ENCODE data around the gene CLCN7. TPM values are rescaled to one million over a fixed set of nuclear protein-coding genes. Genes with fewer than 3 reads are reported as not detected.

The CLCN7 gene
- total RNA-seq, 2 experiments from 2014 or later: 31.7 to 34.5 TPM

- Mint-ChIP-seq H3K27ac (no peak overlapping the region), H3K36me3 (ENCODE audit: low read depth) (peaks cover 15% of the 10 kb centered on the region), H3K4me1 (ENCODE audit: low read depth) (no peaks in the 10 kb centered on the region), H3K27me3 (ENCODE audit: low read depth) (no peaks in the 10 kb centered on the region), H3K9me3 (peaks cover 1% of the 10 kb centered on the region), H3K4me3 (no peak overlapping the region)
- intact Hi-C loops (cut with micrococcal nuclease): no loop called here
- CTCF ChIA-PET: no interaction called here
- no peak for DNase-seq
These were observed 34.7 kb upstream of the CLCN7 start for GRCh38 chr16:1509307-1510221.

- no peak overlapping the region for H3K4me3 Mint-ChIP-seq
- intact Hi-C loops (cut with micrococcal nuclease): no loop called here
- CTCF ChIA-PET: no interaction called here
These were observed 33.8 kb upstream of the CLCN7 start for GRCh38 chr16:1508494-1509187.

DNA sequence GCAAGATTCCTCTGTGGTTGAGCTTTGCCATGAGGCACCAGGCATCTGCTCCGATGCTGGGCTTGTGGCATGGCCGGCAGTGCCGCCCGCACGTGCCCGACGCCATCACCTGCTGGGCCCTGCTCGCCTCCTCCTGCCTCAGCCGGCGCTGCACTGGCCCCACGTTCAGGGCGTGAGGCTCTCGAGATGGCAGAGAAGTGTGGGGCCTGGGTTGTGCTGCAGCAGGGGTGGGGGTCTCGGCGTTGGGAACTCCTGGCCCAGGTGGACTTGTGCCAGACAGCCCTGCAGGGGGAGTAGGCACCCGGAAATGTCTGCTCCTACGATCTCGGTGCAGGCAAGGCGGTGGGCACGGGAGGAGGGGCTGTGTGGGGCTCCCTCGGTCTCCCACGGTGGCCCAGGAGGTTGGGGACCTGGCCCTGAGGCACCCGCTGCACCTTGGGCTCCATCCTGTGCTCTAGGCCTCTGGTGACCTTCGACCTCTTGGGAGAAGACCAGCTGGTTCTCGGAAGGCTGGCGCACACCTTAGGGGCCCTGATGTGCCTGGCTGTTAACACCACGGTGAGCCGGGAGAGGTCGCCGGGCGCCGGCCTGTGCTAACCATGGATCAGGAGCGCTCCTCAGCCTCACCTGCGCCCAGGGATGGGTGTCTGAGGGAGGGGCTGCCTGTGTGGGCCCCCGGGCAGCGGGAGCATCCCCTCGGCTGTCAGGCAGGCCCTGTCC, 31.8 kb upstream of the CLCN7 start:
- Mint-ChIP-seq H3K4me1 (ENCODE audit: low read depth) (no peaks in the 10 kb centered on the region), H3K4me3 (no peak overlapping the region), H3K27me3 (ENCODE audit: low read depth) (no peaks in the 10 kb centered on the region), H3K9me3 (no peaks in the 10 kb centered on the region), H3K36me3 (ENCODE audit: low read depth) (peaks cover 14% of the 10 kb centered on the region), H3K27ac (no peak overlapping the region)
- DNase-seq: no peak
- CTCF ChIA-PET: no interaction called here
- intact Hi-C loops (cut with micrococcal nuclease): no loop called here

More at GRCh38 chr16:1508494-1509187, 33.8 kb upstream of the CLCN7 start:
- no peak overlapping the region for H3K27ac Mint-ChIP-seq
- peaks cover 16% of the 10 kb centered on the region for H3K36me3 Mint-ChIP-seq (ENCODE audit: low read depth)
- H3K4me1 Mint-ChIP-seq (ENCODE audit: low read depth): no peaks in the 10 kb centered on the region
- DNase-seq: no peak
- peaks cover 1% of the 10 kb centered on the region for H3K9me3 Mint-ChIP-seq
- H3K27me3 Mint-ChIP-seq (ENCODE audit: low read depth): no peaks in the 10 kb centered on the region

DNA sequence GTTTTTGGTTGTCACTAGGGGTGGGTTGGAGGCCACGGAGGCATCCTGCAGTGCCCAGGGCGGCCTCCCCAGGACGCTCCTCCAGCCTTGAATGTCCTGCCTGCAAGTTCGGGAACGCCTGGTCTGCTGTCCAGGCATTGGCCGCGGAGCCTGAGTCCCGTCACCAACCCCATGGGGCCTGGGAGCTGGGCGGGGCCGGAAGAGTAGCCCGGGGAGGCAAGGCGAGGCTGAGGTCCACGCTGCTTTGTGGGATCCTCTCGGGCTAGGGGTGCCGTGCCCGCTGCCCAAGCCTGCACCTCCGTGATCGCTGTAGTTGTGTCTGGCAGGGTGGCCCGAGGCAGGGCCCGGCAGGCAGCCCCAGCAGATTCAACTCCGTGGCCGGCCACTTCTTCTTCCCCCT, 31.1 kb upstream of the CLCN7 start:
- peaks cover 11% of the 10 kb centered on the region for H3K36me3 Mint-ChIP-seq (ENCODE audit: low read depth)
- no peak overlapping the region for H3K4me3 Mint-ChIP-seq
- no peak for DNase-seq
- H3K9me3 Mint-ChIP-seq: no peaks in the 10 kb centered on the region
- CTCF ChIA-PET: no interaction called here
- intact Hi-C loops (cut with micrococcal nuclease): no loop called here
- H3K4me1 Mint-ChIP-seq (ENCODE audit: low read depth): no peaks in the 10 kb centered on the region
- H3K27me3 Mint-ChIP-seq (ENCODE audit: low read depth): no peaks in the 10 kb centered on the region
- no peak overlapping the region for H3K27ac Mint-ChIP-seq

DNA sequence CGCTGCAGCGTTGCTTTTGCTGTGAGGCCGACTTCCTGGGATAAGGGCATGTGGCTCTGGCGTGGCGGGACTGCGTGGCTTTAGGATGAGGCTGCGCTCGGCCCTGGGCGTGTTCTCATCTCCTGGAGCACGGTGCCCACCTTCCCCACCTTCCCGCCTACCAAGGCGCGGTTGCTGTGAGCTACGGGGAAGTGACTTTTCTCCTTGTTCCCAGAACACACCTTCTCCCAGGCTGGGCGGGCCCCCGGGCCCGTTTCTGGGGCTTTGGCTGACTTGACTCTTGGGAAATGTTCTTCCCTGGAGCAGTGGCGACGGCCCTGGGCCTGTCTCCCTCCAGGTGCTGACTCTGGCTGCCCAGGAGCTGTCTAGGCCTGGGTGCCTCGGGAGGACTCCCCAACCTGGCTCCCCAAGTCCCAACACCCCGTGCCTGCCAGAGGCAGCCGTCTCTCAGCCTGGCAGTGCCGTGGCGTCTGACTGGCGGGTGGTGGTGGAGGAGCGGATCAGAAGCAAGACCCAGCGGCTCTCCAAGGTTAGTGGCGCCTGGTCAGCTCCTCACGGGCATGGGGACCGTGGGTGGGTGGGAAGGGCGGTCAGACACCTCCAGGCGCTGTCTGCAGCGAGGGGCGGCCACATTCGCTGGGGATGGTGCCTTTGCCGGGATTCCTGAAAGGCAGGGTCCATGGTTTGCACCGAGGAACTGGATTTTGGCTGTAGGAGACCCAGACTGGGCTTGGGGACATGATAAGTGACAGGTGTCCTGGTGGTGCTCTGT, 30.4 kb upstream of the CLCN7 start:
- Mint-ChIP-seq H3K4me1 (ENCODE audit: low read depth) (no peaks in the 10 kb centered on the region), H3K36me3 (ENCODE audit: low read depth) (peaks cover 10% of the 10 kb centered on the region), H3K27ac (no peak overlapping the region), H3K27me3 (ENCODE audit: low read depth) (no peaks in the 10 kb centered on the region), H3K4me3 (no peak overlapping the region), H3K9me3 (no peaks in the 10 kb centered on the region)
- DNase-seq: no peak
- CTCF ChIA-PET: no interaction called here
- intact Hi-C loops (cut with micrococcal nuclease): no loop called here

DNA sequence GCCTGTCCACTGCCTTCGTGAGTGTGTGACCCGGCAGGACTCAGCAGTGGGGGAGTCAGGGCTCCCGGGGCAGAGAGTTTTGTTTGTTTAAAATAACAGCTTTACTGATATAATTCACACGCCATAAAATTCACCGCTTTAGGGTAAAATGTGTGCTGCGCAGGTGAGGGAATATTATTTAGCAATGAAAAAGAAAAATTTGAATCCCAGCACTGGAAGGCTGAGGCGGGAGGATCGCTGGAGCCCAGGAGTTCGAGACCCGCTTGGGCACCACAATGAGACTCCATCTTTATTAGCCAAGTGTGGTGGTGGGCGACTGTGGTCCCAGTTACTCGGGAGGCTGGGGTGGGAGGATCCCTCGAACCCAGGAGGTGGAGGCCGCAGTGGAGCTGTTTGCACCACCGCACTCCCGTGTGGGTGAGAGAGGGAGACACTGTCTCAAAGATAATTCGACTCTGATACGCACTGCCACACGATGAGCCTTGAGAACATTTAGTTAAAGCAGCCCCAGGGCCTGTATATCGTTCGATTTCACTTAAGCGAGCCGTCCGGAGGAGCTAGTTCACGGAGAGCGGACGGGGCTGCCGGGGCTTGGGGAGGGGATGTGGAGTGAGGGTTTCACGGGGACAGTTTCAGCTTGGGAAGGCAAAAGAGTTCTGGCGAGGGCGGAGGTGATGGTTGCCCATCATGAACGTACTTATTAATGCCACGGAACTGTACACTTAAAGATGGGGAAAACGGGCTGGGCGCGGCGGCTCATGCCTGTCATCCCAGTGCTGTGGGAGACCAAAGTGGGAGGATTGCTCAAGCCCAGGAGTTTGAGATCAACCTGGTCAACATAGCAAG, 28.5 kb upstream of the CLCN7 start:
- H3K9me3 Mint-ChIP-seq: no peaks in the 10 kb centered on the region
- no peak overlapping the region for H3K4me3 Mint-ChIP-seq
- CTCF ChIA-PET: no interaction called here
- no peaks in the 10 kb centered on the region for H3K27me3 Mint-ChIP-seq (ENCODE audit: low read depth)
- DNase-seq: no peak
- H3K36me3 Mint-ChIP-seq (ENCODE audit: low read depth): peaks cover 12% of the 10 kb centered on the region
- H3K27ac Mint-ChIP-seq: no peak overlapping the region
- intact Hi-C loops (cut with micrococcal nuclease): no loop called here
- no peaks in the 10 kb centered on the region for H3K4me1 Mint-ChIP-seq (ENCODE audit: low read depth)

DNA sequence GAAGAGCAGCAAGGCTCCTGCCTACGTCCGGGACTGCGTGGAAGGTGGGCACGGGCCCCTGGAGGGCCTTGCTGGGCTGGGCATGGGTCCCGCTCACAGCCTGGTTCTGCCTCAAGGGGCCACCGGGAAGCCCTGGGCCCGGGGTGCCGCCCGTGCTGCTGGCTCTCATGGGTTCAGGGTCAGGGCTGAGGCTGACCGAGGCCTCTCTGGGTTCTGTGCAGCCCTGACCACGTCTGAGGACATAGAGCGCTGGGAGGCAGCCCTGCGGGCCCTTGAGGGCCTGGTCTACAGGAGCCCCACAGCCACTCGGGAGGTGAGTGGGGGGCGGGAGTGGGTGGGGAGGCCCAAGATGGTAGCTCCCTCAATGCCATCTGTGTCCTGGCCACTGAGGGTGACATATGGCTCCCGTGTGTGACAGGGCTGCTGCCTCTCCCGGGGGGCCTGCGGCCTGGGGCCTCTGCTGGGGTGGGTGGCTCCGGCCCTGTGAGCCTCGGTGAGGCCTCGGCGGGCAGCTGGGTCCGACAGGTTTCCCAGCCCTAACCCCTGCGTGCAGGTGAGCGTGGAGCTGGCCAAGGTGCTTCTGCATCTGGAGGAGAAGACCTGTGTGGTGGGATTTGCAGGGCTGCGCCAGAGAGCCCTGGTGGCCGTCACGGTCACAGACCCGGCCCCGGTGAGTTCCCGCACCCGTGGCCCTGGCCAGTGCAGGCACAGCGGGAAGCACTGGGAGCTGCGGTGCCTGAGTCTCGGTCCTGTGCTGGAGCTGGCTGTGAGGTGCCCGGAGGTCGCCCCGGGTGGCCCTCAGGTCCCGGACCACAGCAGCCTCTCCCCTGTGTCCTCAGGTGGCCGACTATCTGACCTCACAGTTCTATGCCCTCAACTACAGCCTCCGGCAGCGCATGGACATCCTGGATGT, 27.5 kb upstream of the CLCN7 start:
- intact Hi-C loops (cut with micrococcal nuclease): no loop called here
- Mint-ChIP-seq H3K9me3 (no peaks in the 10 kb centered on the region), H3K4me1 (ENCODE audit: low read depth) (no peaks in the 10 kb centered on the region), H3K4me3 (no peak overlapping the region), H3K27ac (no peak overlapping the region), H3K27me3 (ENCODE audit: low read depth) (no peaks in the 10 kb centered on the region), H3K36me3 (ENCODE audit: low read depth) (peaks cover 14% of the 10 kb centered on the region)
- no peak for DNase-seq
- CTCF ChIA-PET: no interaction called here

DNA sequence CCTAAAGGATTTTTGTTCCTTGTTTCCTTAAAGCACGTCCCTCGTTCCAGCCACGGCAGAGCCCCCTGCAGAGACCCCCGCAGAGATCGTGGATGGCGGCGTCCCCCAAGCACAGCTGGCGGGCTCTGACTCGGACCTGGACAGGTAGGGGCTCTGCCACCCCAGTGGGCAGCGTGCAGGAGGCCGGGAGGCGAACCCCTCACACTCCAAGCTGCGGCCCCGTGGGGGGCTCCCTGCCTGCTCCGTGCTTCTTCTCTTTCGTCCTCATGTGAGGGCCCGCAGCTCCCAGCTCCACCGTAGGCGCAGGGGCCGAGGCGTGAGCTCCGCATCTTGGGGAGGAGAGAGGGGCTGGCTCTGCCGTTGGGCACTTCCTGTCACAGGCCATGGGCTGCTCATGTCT, 26.8 kb upstream of the CLCN7 start:
- Mint-ChIP-seq H3K36me3 (ENCODE audit: low read depth) (peaks cover 17% of the 10 kb centered on the region), H3K4me1 (ENCODE audit: low read depth) (no peaks in the 10 kb centered on the region), H3K4me3 (no peak overlapping the region), H3K27ac (no peak overlapping the region), H3K9me3 (no peaks in the 10 kb centered on the region), H3K27me3 (ENCODE audit: low read depth) (no peaks in the 10 kb centered on the region)
- CTCF ChIA-PET: no interaction called here
- intact Hi-C loops (cut with micrococcal nuclease): no loop called here
- DNase-seq: no peak

GRCh38 chr16:1500465-1501150, 25.8 kb upstream of the CLCN7 start:
- intact Hi-C loops (cut with micrococcal nuclease): no loop called here
- H3K27ac Mint-ChIP-seq: no peak overlapping the region
- H3K9me3 Mint-ChIP-seq: no peaks in the 10 kb centered on the region
- CTCF ChIA-PET: no interaction called here
- no peaks in the 10 kb centered on the region for H3K4me1 Mint-ChIP-seq (ENCODE audit: low read depth)
- peaks cover 21% of the 10 kb centered on the region for H3K36me3 Mint-ChIP-seq (ENCODE audit: low read depth)
- no peak for DNase-seq
- no peaks in the 10 kb centered on the region for H3K27me3 Mint-ChIP-seq (ENCODE audit: low read depth)
- no peak overlapping the region for H3K4me3 Mint-ChIP-seq

GRCh38 chr16:1499756-1500464, 25.1 kb upstream of the CLCN7 start:
- Mint-ChIP-seq H3K9me3 (no peaks in the 10 kb centered on the region), H3K27ac (no peak overlapping the region), H3K4me3 (no peak overlapping the region), H3K27me3 (ENCODE audit: low read depth) (no peaks in the 10 kb centered on the region), H3K36me3 (ENCODE audit: low read depth) (peaks cover 23% of the 10 kb centered on the region), H3K4me1 (ENCODE audit: low read depth) (no peaks in the 10 kb centered on the region)
- CTCF ChIA-PET: no interaction called here
- intact Hi-C loops (cut with micrococcal nuclease): loop anchor here (10.0 kb wide), 1 partner anchor 115 kb away; the partner anchor contains the start of genes CRAMP1 and IFT140
- no peak for DNase-seq
